ENCODE results near the gene PPP1R37.
A peak's percentile ranks its signal among the peaks of the same experiment; 100 is the strongest.

Gene PPP1R37

GRCh38 chr19:45070861-45071544 is 22.0 kb upstream of the PPP1R37 start:
- no peak for DNase-seq (ENCODE audit: low read depth in 1 of 2, low spot score in 1 of 2)

GRCh38 chr19:45071545-45071938 is 21.4 kb upstream of the PPP1R37 start:
- DNase-seq (ENCODE audit: low read depth in 1 of 2, low spot score in 1 of 2), result no peak

- DNase-seq (ENCODE audit: low read depth in 1 of 2, low spot score in 1 of 2), result no peak
These were observed 20.8 kb upstream of the PPP1R37 start for GRCh38 chr19:45071969-45072790.

GRCh38 chr19:45074744-45075300 is 18.2 kb upstream of the PPP1R37 start:
- DNase-seq (ENCODE audit: low read depth in 1 of 2, low spot score in 1 of 2), result no peak

- no peak for DNase-seq (ENCODE audit: low read depth in 1 of 2, low spot score in 1 of 2)
These were observed 17.5 kb upstream of the PPP1R37 start for GRCh38 chr19:45075301-45076028.

GRCh38 chr19:45076029-45076850 is 16.7 kb upstream of the PPP1R37 start, which contains the start of gene ZNF296:
Gene ZNF296, minus strand, starts transcription at chr19:45076478. Its CDS starts 105 bp downstream, at chr19:45076373.
- DNase-seq (ENCODE audit: low read depth in 1 of 2, low spot score in 1 of 2), result peak; percentile 49 to 79

- DNase-seq (ENCODE audit: low read depth in 1 of 2, low spot score in 1 of 2), result no peak
These were observed 15.9 kb upstream of the PPP1R37 start for GRCh38 chr19:45076851-45077730.

GRCh38 chr19:45078390-45079062 is 14.5 kb upstream of the PPP1R37 start:
- DNase-seq (ENCODE audit: low read depth in 1 of 2, low spot score in 1 of 2), result no peak

- peak; percentile 71 to 77 for DNase-seq (ENCODE audit: low read depth in 1 of 2, low spot score in 1 of 2)
These were observed 13.7 kb upstream of the PPP1R37 start, which contains the start of gene GEMIN7 for GRCh38 chr19:45079063-45079910. Gene GEMIN7, plus strand, starts transcription at chr19:45079260. Its CDS starts 10,855 bp downstream, at chr19:45090115.

- DNase-seq (ENCODE audit: low read depth in 1 of 2, low spot score in 1 of 2), result no peak
These were observed 13.0 kb upstream of the PPP1R37 start for GRCh38 chr19:45079911-45080370.

GRCh38 chr19:45082170-45082569 is 10.8 kb upstream of the PPP1R37 start:
- DNase-seq (ENCODE audit: low read depth in 1 of 2, low spot score in 1 of 2), result no peak

GRCh38 chr19:45086480-45086879 is 6.5 kb upstream of the PPP1R37 start:
- no peak for DNase-seq (ENCODE audit: low read depth in 1 of 2, low spot score in 1 of 2)

- peak in 1 of 2 donors; percentile 10 for DNase-seq (ENCODE audit: low read depth in 1 of 2, low spot score in 1 of 2)
These were observed 5.4 kb upstream of the PPP1R37 start for GRCh38 chr19:45087531-45087930.

GRCh38 chr19:45090034-45090433 is 2.9 kb upstream of the PPP1R37 start:
- DNase-seq (ENCODE audit: low read depth in 1 of 2, low spot score in 1 of 2), result no peak

GRCh38 chr19:45090606-45091005 is 2.4 kb upstream of the PPP1R37 start:
- no peak for DNase-seq (ENCODE audit: low read depth in 1 of 2, low spot score in 1 of 2)

- DNase-seq (ENCODE audit: low read depth in 1 of 2, low spot score in 1 of 2), result peak; percentile 87 to 97
These were observed 1.7 kb upstream of the PPP1R37 start for GRCh38 chr19:45091031-45091923.

GRCh38 chr19:45094137-45094536 is 1.2 kb downstream of the PPP1R37 start:
- DNase-seq (ENCODE audit: low read depth in 1 of 2, low spot score in 1 of 2), result no peak

Data from stimulated activated CD4-positive, alpha-beta T cell treated with anti-CD3 and anti-CD28 coated beads, Interleukin-15, amount 100 ng/mL, for 1 hour (primary cell).